Tibial artery (tissue), 4 donors: Measurements from ENCODE around the gene POU2F1.

Source experiments
- DNase-seq, 2 donors: peaks; one replicate each; pipeline ENCODE4 v3.0.0-alpha.2; 2019
- H3K27ac ChIP-seq, 2 donors: fragments of 200-600 bp; sonication (generic) in 1 of 2; 1 replicate in 1 of 2; 2 replicates in 1 of 2; pipeline ENCODE4 v1.5.1; 2018 to 2019; ENCODE audit warnings: mild to moderate bottlenecking in 1 of 2
- H3K27me3 ChIP-seq, 2 donors: fragments of 200-600 bp; sonication (generic) in 1 of 2; one replicate each; pipeline versions ENCODE4 v1.5.1 to v1.6.0; 2016 to 2019
- H3K36me3 ChIP-seq, 3 donors: fragments of 200-600 bp; sonication (generic) in 2 of 3; one replicate each; pipeline ENCODE4 v1.5.1; 2016 to 2019; ENCODE audit warnings: mild to moderate bottlenecking in 2 of 3
- H3K4me1 ChIP-seq, 4 donors: fragments of 200-600 bp; sonication (generic) in 2 of 4; 1 replicate in 3 of 4; 2 replicates in 1 of 4; pipeline ENCODE4 v1.5.1; 2016 to 2019
- H3K4me3 ChIP-seq, 2 donors: fragments of 200-600 bp; sonication (generic) in 1 of 2; 1 replicate in 1 of 2; 2 replicates in 1 of 2; pipeline ENCODE4 v1.5.1; 2018 to 2019; ENCODE audit warnings: mild to moderate bottlenecking in 2 of 2
- H3K9me3 ChIP-seq, 3 donors: fragments of 200-600 bp; sonication (generic) in 1 of 3; one replicate each; pipeline ENCODE4 v1.5.1; 2016 to 2019
- intact Hi-C: fragments of 100-400 bp; cut with DNase I; formaldehyde crosslinking; loops from one replicate; pipeline ENCODE4 v1.15.0; 2023; ENCODE audit warnings: low total_unique reads
- TF ChIP-seq, protein P1 (sequence below), 2 experiments: fragments of 200-600 bp in 1 of 2; fragments of 450-650 bp in 1 of 2; IDR thresholded peaks; one replicate each; pipeline ENCODE4 v1.5.1; 2017 to 2019; ENCODE audit warnings: antibody characterized with exemption in 2 of 2, mild to moderate bottlenecking in 1 of 2, moderate library complexity in 1 of 2

The POU2F1 gene

DNA sequence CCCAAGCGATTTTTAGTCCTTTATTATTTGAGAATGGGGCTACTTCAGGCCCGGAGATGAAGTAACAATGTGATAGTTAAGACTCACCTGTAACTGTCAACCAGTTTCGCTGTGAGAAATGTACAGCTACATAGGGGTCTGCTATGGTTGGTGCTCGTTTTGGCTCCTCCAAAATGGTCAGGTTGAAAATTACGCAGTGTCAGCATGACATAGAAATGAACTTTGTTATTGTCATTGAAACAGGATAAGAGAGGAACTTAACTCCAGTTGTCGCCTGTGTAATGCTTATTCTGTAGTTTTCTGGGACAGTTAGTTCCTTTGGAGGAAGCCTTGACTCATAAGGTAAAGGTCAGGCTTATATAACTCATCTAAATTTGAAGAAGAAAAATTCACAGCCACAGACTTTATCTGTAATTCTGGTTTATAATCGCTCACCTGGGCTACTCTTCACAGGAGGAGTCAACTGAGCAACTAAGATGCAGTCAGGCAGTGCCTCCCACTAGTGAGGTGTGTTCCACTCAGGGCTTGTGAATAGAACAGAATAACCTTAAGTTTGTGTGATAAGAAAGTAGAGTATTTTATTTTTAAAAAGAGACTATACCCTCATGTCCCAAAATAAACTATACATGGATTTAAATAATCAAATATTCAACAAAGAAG, 166.7 kb downstream of the POU2F1 start:
- intact Hi-C loops = no loop called here
- H3K27me3 ChIP-seq = no peaks in the 10 kb centered on the region
- H3K4me1 ChIP-seq = no peaks in the 10 kb centered on the region
- no peaks in the 10 kb centered on the region for H3K9me3 ChIP-seq
- TF ChIP-seq, protein P1, sequence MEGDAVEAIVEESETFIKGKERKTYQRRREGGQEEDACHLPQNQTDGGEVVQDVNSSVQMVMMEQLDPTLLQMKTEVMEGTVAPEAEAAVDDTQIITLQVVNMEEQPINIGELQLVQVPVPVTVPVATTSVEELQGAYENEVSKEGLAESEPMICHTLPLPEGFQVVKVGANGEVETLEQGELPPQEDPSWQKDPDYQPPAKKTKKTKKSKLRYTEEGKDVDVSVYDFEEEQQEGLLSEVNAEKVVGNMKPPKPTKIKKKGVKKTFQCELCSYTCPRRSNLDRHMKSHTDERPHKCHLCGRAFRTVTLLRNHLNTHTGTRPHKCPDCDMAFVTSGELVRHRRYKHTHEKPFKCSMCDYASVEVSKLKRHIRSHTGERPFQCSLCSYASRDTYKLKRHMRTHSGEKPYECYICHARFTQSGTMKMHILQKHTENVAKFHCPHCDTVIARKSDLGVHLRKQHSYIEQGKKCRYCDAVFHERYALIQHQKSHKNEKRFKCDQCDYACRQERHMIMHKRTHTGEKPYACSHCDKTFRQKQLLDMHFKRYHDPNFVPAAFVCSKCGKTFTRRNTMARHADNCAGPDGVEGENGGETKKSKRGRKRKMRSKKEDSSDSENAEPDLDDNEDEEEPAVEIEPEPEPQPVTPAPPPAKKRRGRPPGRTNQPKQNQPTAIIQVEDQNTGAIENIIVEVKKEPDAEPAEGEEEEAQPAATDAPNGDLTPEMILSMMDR (IDR thresholded peaks at IDR 0.05) = no peak
- DNase-seq = no peak
- no peak overlapping the region for H3K4me3 ChIP-seq
- peaks cover 24 to 61% (median 31%) of the 10 kb centered on the region in 3 donors for H3K36me3 ChIP-seq
- no peak overlapping the region for H3K27ac ChIP-seq

DNA sequence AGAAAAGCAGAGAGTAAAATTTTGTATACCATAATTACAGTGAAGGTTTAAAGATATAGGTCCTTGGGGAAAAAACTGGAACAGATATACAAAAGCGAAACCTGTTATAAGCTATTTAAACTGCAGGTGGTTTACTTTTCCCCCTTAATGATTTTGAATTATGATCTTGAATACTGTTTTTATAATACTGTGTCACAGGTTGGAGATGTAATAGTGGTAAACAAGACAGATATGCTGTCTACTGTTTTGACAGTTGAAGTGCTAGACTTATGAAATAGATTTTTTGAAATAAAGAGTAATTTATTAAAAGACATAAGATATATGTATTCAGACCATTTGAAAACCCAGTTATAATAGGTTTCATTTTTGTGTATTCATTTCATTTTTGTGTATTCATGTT, 168.3 kb downstream of the POU2F1 start:
- H3K27me3 ChIP-seq = no peaks in the 10 kb centered on the region
- TF ChIP-seq, protein P1 (IDR thresholded peaks at IDR 0.05) = no peak
- H3K9me3 ChIP-seq = no peaks in the 10 kb centered on the region
- no peak overlapping the region for H3K4me3 ChIP-seq
- peaks cover 20 to 60% (median 27%) of the 10 kb centered on the region in 3 donors for H3K36me3 ChIP-seq
- no peaks in the 10 kb centered on the region for H3K4me1 ChIP-seq
- intact Hi-C loops = no loop called here
- no peak for DNase-seq
- no peak overlapping the region for H3K27ac ChIP-seq

DNA sequence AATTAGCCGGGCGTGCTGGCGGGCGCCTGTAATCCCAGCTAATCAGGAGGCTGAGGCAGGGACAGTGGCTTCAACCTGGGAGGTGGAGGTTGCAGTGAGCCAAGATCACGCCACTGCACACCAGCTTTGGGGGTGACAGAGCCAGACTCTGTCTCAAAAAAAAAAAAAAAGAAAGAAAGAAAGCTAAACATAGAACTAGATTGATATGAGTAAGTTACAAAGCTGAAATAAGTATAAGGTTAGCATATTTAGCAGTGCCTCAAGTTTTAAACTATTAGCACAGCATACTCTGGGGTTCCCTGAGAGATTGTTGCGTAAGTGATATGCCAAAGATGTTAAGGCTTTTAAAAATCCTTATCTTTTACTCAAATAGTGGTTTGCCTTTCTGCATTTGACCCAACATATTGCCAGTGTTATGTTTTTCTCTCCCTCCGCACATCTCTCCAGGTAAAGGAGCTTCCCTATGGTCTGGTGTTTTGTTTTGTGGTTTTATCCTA, 171.6 kb downstream of the POU2F1 start:
- no peak for DNase-seq
- Histone ChIP-seq H3K4me3 (no peak overlapping the region), H3K27me3 (no peaks in the 10 kb centered on the region), H3K36me3 (peaks cover under 1 to 49% (median 25%) of the 10 kb centered on the region in 3 donors), H3K9me3 (no peaks in the 10 kb centered on the region), H3K27ac (no peak overlapping the region), H3K4me1 (no peaks in the 10 kb centered on the region)
- TF ChIP-seq, protein P1 (IDR thresholded peaks at IDR 0.05) = no peak
- intact Hi-C loops = no loop called here

DNA sequence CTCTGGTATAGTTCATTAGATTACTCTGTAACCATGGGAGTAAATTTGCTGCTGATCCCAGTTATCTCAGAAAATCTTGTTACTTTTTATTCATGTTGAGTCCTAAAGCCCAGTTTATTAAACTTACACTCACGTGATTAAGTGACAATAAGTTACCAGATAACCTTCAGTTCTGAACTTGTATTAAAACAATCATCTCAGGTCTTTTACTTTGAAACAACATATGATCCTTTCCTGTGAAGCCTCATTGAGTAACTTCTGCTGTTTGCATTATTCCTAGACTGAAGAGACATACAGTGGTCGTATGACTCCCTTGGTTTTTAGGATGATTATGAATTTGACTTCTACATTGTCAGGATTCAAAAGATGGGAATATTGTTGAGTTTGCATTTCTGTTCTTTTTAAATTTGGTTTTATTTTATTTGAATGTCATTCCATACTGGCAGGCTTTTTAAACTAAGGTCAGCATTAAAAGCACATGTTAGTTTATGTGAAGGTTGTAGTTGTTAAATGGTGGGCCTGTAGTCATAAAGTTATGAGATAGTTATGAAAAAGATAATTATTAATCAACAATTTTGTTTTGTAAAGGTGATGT, 179.8 kb downstream of the POU2F1 start:
- no peak for DNase-seq
- no peak overlapping the region for H3K27ac ChIP-seq
- TF ChIP-seq, protein P1 (IDR thresholded peaks at IDR 0.05) = no peak
- no peak overlapping the region for H3K4me3 ChIP-seq
- intact Hi-C loops = no loop called here
- H3K36me3 ChIP-seq = peaks cover 27 to 55% (median 48%) of the 10 kb centered on the region in 3 donors
- no peaks in the 10 kb centered on the region for H3K9me3 ChIP-seq
- peaks cover 0 to 6% (median 0%) of the 10 kb centered on the region in 4 donors for H3K4me1 ChIP-seq
- no peaks in the 10 kb centered on the region for H3K27me3 ChIP-seq

DNA sequence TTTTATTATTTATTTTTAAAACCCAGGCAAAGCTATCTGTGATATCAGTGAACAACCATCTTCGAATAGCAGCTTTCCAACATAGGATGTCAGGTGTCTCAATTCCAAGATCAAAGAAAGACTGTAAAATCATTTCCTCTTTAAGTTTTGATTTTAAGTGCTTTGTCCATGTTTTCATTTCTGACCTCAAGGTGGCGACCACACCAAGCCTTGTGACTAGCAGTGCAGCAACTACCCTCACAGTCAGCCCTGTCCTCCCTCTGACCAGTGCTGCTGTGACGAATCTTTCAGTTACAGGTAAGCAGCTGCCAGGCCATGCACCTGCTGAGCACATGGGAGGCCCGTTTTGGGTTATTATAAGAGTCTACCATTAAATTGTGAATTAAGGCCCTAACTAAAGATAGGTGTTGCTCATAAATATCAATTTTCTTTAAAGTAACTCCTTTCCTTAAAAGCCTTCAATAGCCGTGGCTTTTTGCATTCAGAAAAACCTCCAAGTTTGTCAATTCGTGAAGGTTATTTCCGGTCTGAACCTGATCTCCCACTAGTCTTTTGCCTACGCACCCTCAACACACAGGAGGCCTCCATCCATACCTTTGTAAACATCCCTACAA, 180.7 kb downstream of the POU2F1 start:
- Histone ChIP-seq H3K27ac (no peak overlapping the region), H3K27me3 (no peaks in the 10 kb centered on the region), H3K36me3 (peaks cover 34 to 55% (median 39%) of the 10 kb centered on the region in 3 donors), H3K9me3 (no peaks in the 10 kb centered on the region), H3K4me1 (peaks cover 0 to 6% (median 0%) of the 10 kb centered on the region in 4 donors), H3K4me3 (no peak overlapping the region)
- intact Hi-C loops = no loop called here
- no peak for DNase-seq
- TF ChIP-seq, protein P1 (IDR thresholded peaks at IDR 0.05) = peak in 1 of 2 experiments; percentile 38
